HCT116 (cell line): ENCODE measurements around the gene PHLDB3.

Experiments used
- ATF3 ChIP-seq: IDR thresholded peaks from 2 replicates; pipeline ENCODE4 v1.6.1; 2012
- CBX3 ChIP-seq: IDR thresholded peaks from 2 replicates; pipeline ENCODE4 v1.6.1; 2012; ENCODE audit warnings: low read depth
- CEBPB ChIP-seq: IDR thresholded peaks from 2 replicates; pipeline ENCODE4 v1.6.1; 2012; ENCODE audit warnings: low read depth
- CTCF ChIP-seq, 3 experiments: fragments of 200-600 bp in 1 of 3; sonication (generic) in 1 of 3; IDR thresholded peaks in 2 of 3; conservative IDR thresholded peaks in 1 of 3; 2 replicates each; pipeline ENCODE4 v1.5.1; 2012 to 2017; ENCODE audit warnings: low read depth in 2 of 3, low read length in 2 of 3, antibody characterized with exemption in 1 of 3, borderline replicate concordance in 1 of 3, control low read depth in 1 of 3, mild to moderate bottlenecking in 1 of 3, mixed read lengths in 1 of 3, mixed run types in 1 of 3, moderate library complexity in 1 of 3; ENCODE audit not compliant: insufficient read depth in 1 of 3
- EZH2 ChIP-seq: fragments of 200-600 bp; sonication (generic); IDR thresholded peaks from 2 replicates; pipeline ENCODE4 v1.6.1; 2017; ENCODE audit warnings: antibody characterized with exemption, mixed run types
- EZH2phosphoT487 ChIP-seq: fragments of 200-600 bp; IDR thresholded peaks from 2 replicates; pipeline ENCODE4 v1.6.1; 2018; ENCODE audit warnings: antibody characterized with exemption, borderline replicate concordance
- POLR2A ChIP-seq: IDR thresholded peaks from 2 replicates; pipeline ENCODE4 v1.7.0; 2011; ENCODE audit warnings: borderline replicate concordance; ENCODE audit not compliant: insufficient read depth, insufficient read length; ENCODE audit errors: extremely low read depth
- POLR2AphosphoS5 ChIP-seq: IDR thresholded peaks from 2 replicates; pipeline ENCODE4 v1.6.1; 2011; ENCODE audit warnings: mild to moderate bottlenecking, low read depth, low read length, moderate library complexity
- RAD21 ChIP-seq: IDR thresholded peaks from 2 replicates; pipeline ENCODE4 v1.6.1; 2012; ENCODE audit warnings: low read depth, mild to moderate bottlenecking
- REST ChIP-seq: IDR thresholded peaks from 2 replicates; pipeline ENCODE4 v1.6.1; 2012; ENCODE audit warnings: low read depth
- SIN3A ChIP-seq: IDR thresholded peaks from 2 replicates; pipeline ENCODE4 v1.6.1; 2012; ENCODE audit warnings: low read depth
- SP1 ChIP-seq: IDR thresholded peaks from 2 replicates; pipeline ENCODE4 v1.6.1; 2012; ENCODE audit warnings: low read depth
- TCF7L2 ChIP-seq: IDR thresholded peaks from 2 replicates; pipeline ENCODE4 v1.7.0; 2011; ENCODE audit warnings: borderline replicate concordance, inconsistent platforms; ENCODE audit not compliant: insufficient read depth, insufficient read length; ENCODE audit errors: extremely low read depth

GRCh38 chr19:43466793-43467192 is 37.8 kb downstream of the PHLDB3 start:
- no peak for TF ChIP-seq REST
- TF ChIP-seq CTCF (IDR thresholded peaks at IDR 0.05 in 2 of 3, conservative IDR thresholded peaks at IDR 0.05 in 1 of 3; ENCODE audit: borderline replicate concordance in 1 of 3, insufficient read depth in 1 of 3, low read depth in 2 of 3, low read length in 2 of 3) = no peak
- TF ChIP-seq POLR2AphosphoS5 = no peak
- no peak for TF ChIP-seq POLR2A
- no peak for TF ChIP-seq CBX3
- no peak for TF ChIP-seq SP1
- TF ChIP-seq EZH2phosphoT487 = no peak
- no peak for TF ChIP-seq EZH2
- no peak for TF ChIP-seq RAD21
- TF ChIP-seq SIN3A = no peak
- no peak for TF ChIP-seq TCF7L2
- TF ChIP-seq ATF3 = no peak
- no peak for TF ChIP-seq CEBPB
